CD4-positive, alpha-beta T cell treated with Interferon alpha-2 for 1 hour (primary cell): Measurements from ENCODE around the gene CRAMP1.

Experiments used
- DNase-seq, 2 donors: peaks; one replicate each; pipeline ENCODE4 v3.0.0-alpha.2; 2020 to 2022

CRAMP1 gene

GRCh38 chr16:1638757-1639156 is 26.6 kb downstream of the CRAMP1 start:
- DNase-seq = no peak

GRCh38 chr16:1639282-1639681 is 27.1 kb downstream of the CRAMP1 start:
- DNase-seq = no peak

- DNase-seq = no peak
These were observed 27.7 kb downstream of the CRAMP1 start for GRCh38 chr16:1639860-1640259.

GRCh38 chr16:1640261-1640941 is 28.2 kb downstream of the CRAMP1 start:
- no peak for DNase-seq

DNA sequence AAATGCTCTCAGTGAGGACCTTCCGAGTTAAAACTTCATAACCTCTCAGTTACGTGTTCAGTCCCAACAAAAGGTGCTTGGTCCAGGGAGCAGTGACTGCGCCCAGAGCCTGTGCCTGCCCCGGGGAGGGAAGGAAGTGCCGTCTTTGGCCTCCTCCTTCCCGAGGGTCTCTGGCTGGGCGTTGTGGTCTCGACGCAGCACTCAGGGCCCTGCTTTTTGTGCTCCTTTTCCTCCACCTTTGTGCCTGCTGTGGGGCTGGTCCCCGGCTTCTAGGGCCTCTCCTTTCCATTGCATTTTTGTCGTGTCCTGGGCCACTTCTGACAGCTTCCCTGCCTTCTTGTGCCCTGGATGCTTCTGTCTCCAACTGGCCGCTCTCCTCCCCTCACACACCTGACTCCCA is 29.1 kb downstream of the CRAMP1 start:
- no peak for DNase-seq

DNA sequence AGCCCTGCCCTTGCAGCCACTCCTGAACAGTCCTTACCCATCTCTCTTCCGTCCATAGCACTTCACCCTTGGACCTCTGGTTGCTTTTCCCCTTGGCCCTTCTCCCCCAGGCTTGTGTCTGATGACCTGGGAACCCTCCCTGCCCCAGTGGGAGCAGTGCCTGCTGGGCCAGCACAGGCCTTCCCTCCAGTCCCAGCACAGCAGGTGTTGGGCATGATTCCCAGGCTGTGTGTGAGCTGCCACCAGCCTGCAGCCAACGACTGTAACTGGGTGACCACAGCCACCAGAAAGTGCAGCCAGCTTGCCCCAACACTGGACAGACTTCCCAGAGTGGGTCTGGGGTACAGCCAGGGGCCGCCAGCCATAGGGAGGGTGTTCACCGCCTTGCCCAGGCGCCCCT is 30.0 kb downstream of the CRAMP1 start:
- no peak for DNase-seq

DNA sequence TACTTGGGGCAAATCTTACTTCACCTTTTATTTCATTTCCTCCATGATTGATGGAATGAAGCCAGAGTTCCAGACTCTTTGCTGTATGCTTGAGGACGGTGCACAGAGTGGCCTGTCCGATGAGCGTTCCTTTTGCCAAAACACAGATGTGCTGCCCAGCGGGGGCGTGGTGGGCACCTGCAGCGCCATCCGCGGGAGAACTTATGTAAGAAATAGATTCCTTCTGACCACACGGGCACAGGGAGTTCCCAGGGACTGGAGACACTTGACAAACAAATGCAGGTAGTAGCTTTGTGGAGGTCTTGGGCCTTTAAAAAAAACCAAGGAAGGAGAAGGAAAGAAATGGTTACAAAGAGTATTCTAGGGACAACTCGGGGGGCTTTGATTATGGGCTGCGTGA is 30.6 kb downstream of the CRAMP1 start:
- no peak for DNase-seq

GRCh38 chr16:1643521-1643920 is 31.4 kb downstream of the CRAMP1 start:
- DNase-seq = no peak

GRCh38 chr16:1645914-1646525 is 33.9 kb downstream of the CRAMP1 start:
- peak in 1 of 2 donors; percentile 22 for DNase-seq

DNA sequence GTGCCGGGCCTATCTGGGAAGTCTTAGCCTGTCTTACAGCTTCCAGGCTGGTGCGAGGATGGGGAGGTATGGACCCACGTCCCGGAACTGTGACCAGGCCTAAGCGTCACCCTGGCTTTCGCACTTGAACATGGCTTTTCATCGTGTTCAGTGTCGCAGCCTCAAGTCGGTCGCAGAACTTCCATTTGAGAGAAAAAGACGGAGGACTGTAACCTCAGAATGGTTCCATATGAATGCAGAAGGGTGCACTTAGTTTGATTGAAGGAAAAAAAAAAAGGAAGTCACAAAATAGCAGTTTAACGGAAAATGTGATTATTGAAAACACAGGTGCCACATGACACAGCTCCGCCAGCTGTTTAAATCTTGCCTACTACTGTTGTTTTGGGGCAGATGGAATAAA is 35.7 kb downstream of the CRAMP1 start:
- no peak for DNase-seq

DNA sequence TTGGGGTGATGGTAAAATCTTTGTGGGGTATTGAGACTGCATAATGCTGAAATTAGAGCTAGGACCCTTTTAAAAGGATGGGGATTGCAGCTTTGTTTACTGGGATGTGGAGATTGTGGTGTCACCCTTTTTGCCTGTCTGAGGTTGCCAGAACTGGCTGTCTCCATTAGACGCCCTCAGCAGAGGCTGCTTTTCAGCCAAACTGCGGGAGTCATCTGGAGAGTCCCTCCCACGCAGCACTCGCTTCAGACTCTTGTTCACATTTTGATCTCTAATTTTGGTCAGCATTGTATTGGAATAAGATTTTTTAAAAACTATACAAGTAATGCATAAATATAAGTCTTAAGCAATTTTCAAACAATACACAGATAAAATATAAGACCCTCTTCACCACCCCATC is 38.0 kb downstream of the CRAMP1 start:
- no peak for DNase-seq

GRCh38 chr16:1651094-1651973 is 39.2 kb downstream of the CRAMP1 start:
- DNase-seq = no peak

- no peak for DNase-seq
These were observed 39.8 kb downstream of the CRAMP1 start for GRCh38 chr16:1651974-1652312.

- no peak for DNase-seq
These were observed 40.9 kb downstream of the CRAMP1 start for GRCh38 chr16:1653023-1653422.

- no peak for DNase-seq
These were observed 42.5 kb downstream of the CRAMP1 start for GRCh38 chr16:1654505-1655268.

- DNase-seq = no peak
These were observed 43.2 kb downstream of the CRAMP1 start for GRCh38 chr16:1655269-1655807.

DNA sequence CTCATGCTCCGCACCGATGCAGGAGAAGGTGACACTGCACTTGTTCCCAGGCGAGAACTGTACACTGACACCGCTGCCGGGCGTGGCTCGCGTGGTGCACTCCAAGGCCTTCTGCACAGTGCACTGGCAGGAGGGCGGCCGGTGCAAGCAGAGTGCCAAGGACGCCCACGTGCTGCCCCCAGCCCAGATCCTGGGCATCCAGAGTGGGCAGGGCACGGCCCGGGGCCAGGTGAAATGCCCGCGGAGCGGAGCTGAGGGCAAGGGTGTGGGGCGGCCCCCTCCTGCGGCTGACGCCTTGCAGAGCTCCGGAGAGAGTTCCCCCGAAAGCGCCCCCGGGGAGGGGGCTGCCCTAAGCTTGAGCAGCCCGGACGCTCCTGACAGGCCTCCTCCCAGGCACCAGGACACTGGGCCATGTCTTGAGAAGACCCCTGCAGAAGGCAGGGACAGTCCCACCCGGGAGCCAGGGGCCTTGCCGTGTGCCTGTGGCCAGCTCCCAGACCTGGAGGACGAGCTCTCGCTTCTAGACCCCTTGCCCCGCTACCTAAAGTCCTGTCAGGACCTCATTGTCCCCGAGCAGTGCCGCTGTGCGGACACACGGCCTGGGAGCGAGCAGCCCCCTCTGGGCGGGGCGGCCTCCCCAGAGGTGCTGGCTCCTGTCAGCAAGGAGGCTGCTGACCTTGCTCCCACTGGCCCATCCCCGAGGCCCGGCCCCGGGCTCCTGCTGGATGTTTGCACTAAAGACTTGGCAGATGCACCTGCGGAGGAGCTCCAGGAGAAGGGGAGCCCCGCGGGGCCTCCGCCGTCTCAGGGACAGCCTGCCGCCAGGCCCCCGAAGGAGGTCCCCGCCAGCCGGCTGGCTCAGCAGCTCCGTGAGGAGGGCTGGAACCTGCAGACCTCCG is 44.0 kb downstream of the CRAMP1 start:
- DNase-seq = no peak

- no peak for DNase-seq
These were observed 44.9 kb downstream of the CRAMP1 start for GRCh38 chr16:1656808-1657617.

GRCh38 chr16:1657841-1658240 is 45.7 kb downstream of the CRAMP1 start:
- no peak for DNase-seq

GRCh38 chr16:1659031-1659430 is 46.9 kb downstream of the CRAMP1 start:
- no peak for DNase-seq

DNA sequence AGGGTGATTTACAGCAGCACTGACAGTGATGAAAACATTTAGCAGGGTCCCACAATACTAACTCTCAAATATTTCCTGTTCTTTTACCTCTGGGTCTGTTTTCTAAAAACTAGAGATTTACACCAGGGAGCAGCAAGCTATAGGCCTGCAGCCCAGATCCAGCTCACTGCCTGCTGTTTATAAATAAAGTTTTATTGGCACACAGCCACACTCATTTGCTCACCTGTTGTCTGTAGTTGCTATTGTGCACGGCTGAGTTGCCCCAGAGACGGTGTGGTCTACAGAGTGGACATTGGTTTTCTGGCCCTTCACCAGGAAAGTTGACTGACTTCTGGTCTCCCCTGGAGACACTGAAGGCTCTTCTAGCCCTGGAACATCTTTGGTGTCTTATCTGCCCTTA is 49.7 kb downstream of the CRAMP1 start:
- DNase-seq = no peak
